Mesodermal cell (in vitro differentiated cells): ENCODE measurements around the gene GABRP.
"Not testable (repeated sequence)": the region's sequence is repeated elsewhere in the genome, so short reads cannot be mapped to it uniquely, and the experiment has no call there.

Experiments
- H3K27ac ChIP-seq: 2 replicates; pipeline ENCODE4 v1.7.0; 2013; ENCODE audit warnings: mild to moderate bottlenecking, low read depth, low read length, moderate library complexity; ENCODE audit not compliant: severe bottlenecking
- H3K36me3 ChIP-seq: 2 replicates; pipeline ENCODE4 v1.7.1; 2013; ENCODE audit warnings: mild to moderate bottlenecking, low read length, moderate library complexity; ENCODE audit not compliant: control insufficient read depth, insufficient read depth
- H3K4me1 ChIP-seq: one replicate; pipeline ENCODE4 v1.7.1; 2013; ENCODE audit warnings: mild to moderate bottlenecking, low read length; ENCODE audit not compliant: insufficient read depth, control insufficient read depth, poor library complexity, severe bottlenecking
- H3K4me3 ChIP-seq: 2 replicates; pipeline ENCODE4 v1.7.0; 2013; ENCODE audit warnings: low read length, control low read depth, mild to moderate bottlenecking; ENCODE audit not compliant: insufficient read depth, poor library complexity, severe bottlenecking; ENCODE audit errors: extremely low read depth
- H3K9me3 ChIP-seq: 2 replicates; pipeline ENCODE4 v1.7.1; 2013; ENCODE audit warnings: mild to moderate bottlenecking, low read length, moderate library complexity; ENCODE audit not compliant: control insufficient read depth
- WGBS, 2 experiments: methylation state at CpG; one replicate each; pipeline ENCODE4 v1.1.5; 2013; ENCODE audit warnings: missing lambda C conversion rate in 2 of 2; ENCODE audit not compliant: insufficient coverage in 2 of 2; 5-methylcytosine and 5-hydroxymethylcytosine counted together

GABRP gene

DNA sequence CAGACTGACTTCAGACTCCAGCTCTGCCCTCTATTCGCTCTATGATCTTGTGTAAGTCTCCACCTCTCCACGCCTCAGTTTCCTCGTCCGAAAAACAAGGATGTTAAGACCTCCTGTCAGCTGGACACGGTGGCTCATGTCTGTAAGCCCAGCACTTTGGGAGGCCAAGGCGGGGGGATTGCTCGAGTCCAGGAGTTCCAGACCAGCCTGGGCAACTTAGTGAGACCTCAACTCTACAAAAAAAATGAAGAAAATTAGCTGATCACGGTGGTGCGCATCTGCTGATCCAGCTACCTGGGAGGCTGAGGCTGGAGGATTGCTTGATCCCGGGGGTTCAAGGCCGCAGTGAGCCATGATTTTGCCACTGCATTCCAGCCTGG, 36.6 kb upstream of the GABRP start:
- Histone ChIP-seq H3K4me1 (peaks cover 5% of the 10 kb centered on the region), H3K4me3 (no peak overlapping the region), H3K27ac (peak overlapping the region; percentile 64), H3K36me3 (no peaks in the 10 kb centered on the region), H3K9me3 (no peaks in the 10 kb centered on the region)
- 90 to 93% methylated on average over 9 of the region's 11 CpGs for WGBS, 2 experiments

GRCh38 chr5:170747357-170747756, 36.2 kb upstream of the GABRP start:
- Histone ChIP-seq H3K27ac (no peak overlapping the region), H3K4me1 (peaks cover 5% of the 10 kb centered on the region)
- 60% methylated on average over 1 of the region's 1 CpG; no CpG with 5 or more reads in 1 of the 2 experiments for WGBS, 2 experiments

DNA sequence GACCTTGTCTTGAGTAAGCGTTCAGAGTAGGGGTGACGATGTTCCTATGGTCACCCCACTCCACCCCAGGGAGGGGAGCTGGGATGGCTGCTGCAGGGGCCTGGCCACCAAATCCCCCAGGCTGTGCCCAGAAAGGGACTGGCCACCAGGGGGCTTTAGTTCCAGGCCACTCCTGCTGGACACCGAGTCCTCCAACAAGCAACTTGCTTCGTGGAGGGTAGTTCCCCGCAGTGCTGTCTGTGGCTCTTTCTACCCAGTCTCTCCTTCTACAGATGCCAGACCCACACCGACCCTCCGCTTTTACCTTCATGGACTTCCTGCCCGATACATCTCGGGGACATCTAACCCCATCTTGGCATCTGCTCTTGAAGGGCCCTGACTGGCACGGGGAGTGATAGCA, 35.7 kb upstream of the GABRP start:
- WGBS, 2 experiments = 86 to 90% methylated on average over 6 to 10 of the region's 10 CpGs
- H3K9me3 ChIP-seq = no peaks in the 10 kb centered on the region
- H3K4me3 ChIP-seq = no peak overlapping the region
- H3K27ac ChIP-seq = no peak overlapping the region
- peaks cover 5% of the 10 kb centered on the region for H3K4me1 ChIP-seq
- H3K36me3 ChIP-seq = no peaks in the 10 kb centered on the region

More at GRCh38 chr5:170747357-170747756, 36.2 kb upstream of the GABRP start:
- Histone ChIP-seq H3K4me3 (no peak overlapping the region), H3K9me3 (no peaks in the 10 kb centered on the region), H3K36me3 (no peaks in the 10 kb centered on the region)

DNA sequence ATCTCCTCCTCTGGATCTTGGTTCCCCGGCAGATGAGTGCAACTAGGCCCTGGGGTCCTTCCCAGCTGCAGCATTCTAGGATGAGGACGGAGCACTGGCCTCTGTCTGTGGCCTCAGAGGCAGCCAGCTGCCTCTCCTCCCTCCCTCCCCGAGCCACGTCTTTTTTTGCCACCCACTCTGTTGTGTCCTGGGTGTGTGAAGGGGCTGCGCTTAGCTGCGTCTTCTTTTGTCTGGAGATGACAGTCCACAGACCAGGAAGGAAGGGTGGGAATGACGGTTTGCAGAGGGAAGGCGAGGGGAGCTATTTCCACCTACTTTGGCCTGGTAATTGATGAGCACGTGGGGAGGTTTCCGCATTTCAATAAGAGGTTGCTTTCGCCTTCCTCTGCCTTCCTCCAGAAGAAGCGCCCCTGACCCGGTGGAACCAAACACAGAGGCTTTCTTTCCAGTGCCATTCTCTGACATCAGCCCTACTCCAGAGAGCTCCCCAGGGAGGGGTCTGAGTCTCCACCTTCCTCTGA, 34.5 kb upstream of the GABRP start:
- WGBS, 2 experiments = 67 to 71% methylated on average over 8 to 11 of the region's 13 CpGs
- Histone ChIP-seq H3K9me3 (no peaks in the 10 kb centered on the region), H3K4me3 (no peak overlapping the region), H3K36me3 (no peaks in the 10 kb centered on the region), H3K4me1 (peaks cover 5% of the 10 kb centered on the region), H3K27ac (no peak overlapping the region)

- H3K36me3 ChIP-seq = no peaks in the 10 kb centered on the region
- H3K4me1 ChIP-seq = peaks cover 5% of the 10 kb centered on the region
- 93 to 100% methylated on average over 5 to 7 of the region's 7 CpGs for WGBS, 2 experiments
- H3K9me3 ChIP-seq = no peaks in the 10 kb centered on the region
- H3K27ac ChIP-seq = no peak overlapping the region
- H3K4me3 ChIP-seq = no peak overlapping the region
Measured at GRCh38 chr5:170749911-170750431, 33.6 kb upstream of the GABRP start.

- H3K9me3 ChIP-seq = no peaks in the 10 kb centered on the region
- no peak overlapping the region for H3K4me3 ChIP-seq
- 86 to 91% methylated on average over 5 of the region's 6 CpGs for WGBS, 2 experiments
- no peaks in the 10 kb centered on the region for H3K36me3 ChIP-seq
- H3K4me1 ChIP-seq = no peaks in the 10 kb centered on the region
- H3K27ac ChIP-seq = no peak overlapping the region
Measured at GRCh38 chr5:170750791-170751190, 32.7 kb upstream of the GABRP start.

DNA sequence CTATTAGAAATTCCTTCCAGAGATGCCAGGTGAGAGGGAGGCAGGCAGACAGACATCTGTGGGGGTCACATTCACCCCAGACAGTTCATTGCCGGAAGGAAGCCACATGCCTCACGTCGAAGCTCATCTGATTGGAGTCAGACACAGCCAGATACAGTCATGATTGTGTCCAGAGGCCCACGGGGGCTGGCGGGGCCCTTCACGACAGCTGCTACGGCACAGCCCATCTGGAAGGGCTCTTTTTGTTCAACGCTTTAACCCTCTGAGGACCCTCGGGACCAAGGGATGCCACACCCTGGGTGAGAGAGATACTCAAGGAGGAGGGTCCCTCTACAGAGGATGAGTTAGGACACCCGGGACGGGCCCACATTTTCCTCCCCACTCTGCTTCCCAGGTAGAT, 31.9 kb upstream of the GABRP start:
- H3K27ac ChIP-seq = no peak overlapping the region
- H3K4me3 ChIP-seq = no peak overlapping the region
- H3K36me3 ChIP-seq = no peaks in the 10 kb centered on the region
- 66 to 78% methylated on average over 6 to 8 of the region's 11 CpGs for WGBS, 2 experiments
- no peaks in the 10 kb centered on the region for H3K9me3 ChIP-seq
- H3K4me1 ChIP-seq = peaks cover 4% of the 10 kb centered on the region

DNA sequence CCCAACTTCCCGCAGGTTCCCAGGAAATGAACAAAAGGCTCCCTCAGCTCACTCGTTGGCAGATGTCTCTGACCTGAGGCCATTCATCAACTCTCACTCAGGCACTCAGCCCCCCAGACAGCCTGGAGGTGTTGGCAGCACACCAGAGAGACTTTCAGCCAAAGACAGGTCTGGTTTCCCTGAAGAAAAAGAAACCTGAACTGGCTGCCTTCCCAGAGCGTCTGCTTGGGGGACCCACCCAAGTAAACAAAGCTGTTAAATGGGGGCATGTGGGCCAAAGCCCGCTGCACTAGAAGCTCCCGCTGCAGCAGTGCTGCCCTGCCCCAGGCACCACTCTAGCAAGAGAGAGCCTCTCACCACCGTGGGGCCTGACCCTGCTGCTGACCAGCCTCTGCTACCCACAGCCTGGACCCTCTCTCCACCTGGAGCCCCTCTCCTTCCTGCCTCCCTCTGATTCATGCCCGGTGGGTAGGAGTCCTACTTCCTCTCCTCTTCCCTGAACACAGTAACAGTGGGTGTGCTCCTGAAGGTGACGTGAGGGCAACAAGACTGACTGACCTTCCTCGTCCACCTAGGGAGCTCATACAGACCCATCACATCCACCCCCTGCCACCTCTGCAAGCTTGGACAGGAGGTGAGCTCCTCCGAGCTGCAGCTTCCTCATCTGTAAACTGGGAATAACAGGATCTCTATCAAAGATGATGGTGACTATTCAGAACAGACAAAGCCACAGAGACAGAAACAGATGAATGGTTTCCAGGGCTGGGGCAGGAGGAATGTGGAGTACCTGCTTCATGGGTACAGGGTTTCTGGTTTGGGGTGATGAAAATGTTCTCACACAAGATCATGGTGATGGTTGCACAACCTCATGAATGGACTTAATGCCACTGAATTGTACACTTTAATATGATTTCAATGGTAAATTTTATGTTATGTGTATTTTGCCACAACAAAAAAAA, 31.0 kb upstream of the GABRP start:
- 94 to 98% methylated on average over 4 to 6 of the region's 10 CpGs for WGBS, 2 experiments
- Histone ChIP-seq H3K27ac (no peak overlapping the region), H3K4me3 (no peak overlapping the region), H3K9me3 (no peaks in the 10 kb centered on the region), H3K4me1 (peaks cover 13% of the 10 kb centered on the region), H3K36me3 (no peaks in the 10 kb centered on the region)

DNA sequence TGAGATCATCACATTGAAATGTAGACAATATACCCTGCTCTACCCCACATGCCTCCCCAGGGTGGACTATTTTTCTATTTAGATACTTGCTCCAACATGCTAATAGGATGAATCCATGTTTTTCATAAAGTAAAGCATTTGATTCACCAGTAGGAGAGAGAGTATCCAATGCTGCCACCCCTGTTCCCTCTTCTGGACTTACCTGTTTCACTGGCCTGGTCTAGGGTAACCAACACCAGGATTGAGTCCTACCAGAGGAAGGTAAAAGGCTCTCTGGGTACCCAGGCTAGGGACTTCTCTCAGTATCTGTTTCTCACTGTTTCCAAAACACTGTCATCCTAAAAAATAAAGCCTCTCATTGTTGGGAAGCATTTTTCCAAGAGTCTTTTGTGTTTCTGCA, 30.2 kb upstream of the GABRP start:
- no peaks in the 10 kb centered on the region for H3K36me3 ChIP-seq
- no peak overlapping the region for H3K4me3 ChIP-seq
- H3K27ac ChIP-seq = no peak overlapping the region
- peaks cover 14% of the 10 kb centered on the region for H3K4me1 ChIP-seq
- H3K9me3 ChIP-seq = no peaks in the 10 kb centered on the region

GRCh38 chr5:170754508-170754907, 29.0 kb upstream of the GABRP start:
- not testable (repeated sequence) for H3K36me3 ChIP-seq, H3K9me3 ChIP-seq, H3K27ac ChIP-seq, H3K4me3 ChIP-seq
- 50 to 61% methylated on average over 1 to 2 of the region's 2 CpGs for WGBS, 2 experiments
- peaks cover 14% of the 10 kb centered on the region for H3K4me1 ChIP-seq
